ENCODE data around the gene BBS4. TPM values are rescaled to one million over a fixed set of nuclear protein-coding genes. Genes with fewer than 3 reads are reported as not detected.

The BBS4 gene
- total RNA-seq, 2 donors from 2014 or later, result 26.7 to 63.8 TPM

- H3K36me3 ChIP-seq, result peaks cover 0 to 6% of the 10 kb centered on the region in 2 donors
- no peak for DNase-seq (ENCODE audit: low spot score)
These were observed 54.2 kb downstream of the BBS4 start for GRCh38 chr15:72740219-72740618.

GRCh38 chr15:72749700-72750099 is 63.7 kb downstream of the BBS4 start:
- 95% methylated on average over 2 of the region's 2 CpGs for whole genome bisulfite sequencing
- no peaks in the 10 kb centered on the region for H3K36me3 ChIP-seq
- no peak for TF ChIP-seq POLR2A (IDR thresholded peaks at IDR 0.05)
- no peak for TF ChIP-seq CTCF (IDR thresholded peaks at IDR 0.05)
- no peak for TF ChIP-seq POLR2AphosphoS5 (IDR thresholded peaks at IDR 0.05)

More at GRCh38 chr15:72740219-72740618, 54.2 kb downstream of the BBS4 start:
- Histone ChIP-seq H3K27me3 (replicated peaks; ENCODE audit: insufficient read depth) (no peaks in the 10 kb centered on the region), H3K4me1 (replicated peaks) (no peaks in the 10 kb centered on the region), H3K27ac (no peak overlapping the region), H3K4me3 (no peak overlapping the region), H3K9me3 (no peaks in the 10 kb centered on the region)
- 94% methylated on average over 1 of the region's 1 CpG for WGBS
- TF ChIP-seq POLR2A (IDR thresholded peaks at IDR 0.05) (no peak), CTCF (IDR thresholded peaks at IDR 0.05) (no peak), POLR2AphosphoS5 (IDR thresholded peaks at IDR 0.05) (no peak)
- intact Hi-C loops (cut with DNase I), result no loop called here

DNA sequence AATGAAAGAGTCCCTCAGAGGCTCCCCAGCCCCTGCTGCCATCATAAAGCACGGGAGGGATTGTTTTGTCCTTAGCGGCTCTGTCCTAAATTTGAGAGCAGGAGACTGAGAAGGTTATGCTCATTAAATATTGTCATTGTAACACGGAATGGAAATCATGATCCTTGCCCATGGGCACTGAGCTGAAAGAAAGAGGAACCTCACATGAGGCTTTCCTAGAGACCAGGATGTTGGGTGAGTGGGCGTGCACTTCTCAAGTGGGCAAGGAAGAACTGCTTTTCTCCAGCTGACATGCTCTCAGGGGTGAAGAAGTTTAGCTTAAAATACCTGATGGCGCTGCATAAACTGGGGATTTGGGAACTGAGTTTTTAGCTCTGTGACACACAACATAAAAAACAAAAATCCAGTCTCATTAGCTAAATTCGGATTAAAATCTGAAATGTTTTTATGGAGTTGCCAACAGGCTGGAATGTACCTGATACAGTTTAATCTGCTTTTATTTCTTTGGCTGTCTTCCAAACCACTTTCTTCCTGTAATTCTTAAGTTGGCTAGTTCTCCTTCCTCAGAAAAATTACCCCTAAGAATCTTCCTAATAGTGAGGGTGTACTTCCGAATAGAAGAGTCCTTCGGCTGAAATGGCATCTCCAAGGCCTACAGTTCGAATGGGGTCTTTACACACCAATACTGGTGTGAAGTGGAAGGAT is 65.9 kb downstream of the BBS4 start:
- intact Hi-C loops (cut with DNase I), result no loop called here
- Histone ChIP-seq H3K36me3 (no peaks in the 10 kb centered on the region), H3K4me1 (replicated peaks) (no peaks in the 10 kb centered on the region), H3K27me3 (replicated peaks; ENCODE audit: insufficient read depth) (no peaks in the 10 kb centered on the region), H3K27ac (no peak overlapping the region), H3K4me3 (no peak overlapping the region), H3K9me3 (no peaks in the 10 kb centered on the region)
- WGBS, result 65% methylated on average over 9 of the region's 9 CpGs
- DNase-seq (ENCODE audit: low spot score), result no peak
- TF ChIP-seq CTCF (IDR thresholded peaks at IDR 0.05) (no peak), POLR2A (IDR thresholded peaks at IDR 0.05) (no peak), POLR2AphosphoS5 (IDR thresholded peaks at IDR 0.05) (no peak)

More at GRCh38 chr15:72749700-72750099, 63.7 kb downstream of the BBS4 start:
- intact Hi-C loops (cut with DNase I), result no loop called here
- H3K9me3 ChIP-seq, result no peaks in the 10 kb centered on the region
- no peak for DNase-seq (ENCODE audit: low spot score)
- H3K4me1 ChIP-seq (replicated peaks), result no peaks in the 10 kb centered on the region
- H3K27me3 ChIP-seq (replicated peaks; ENCODE audit: insufficient read depth), result no peaks in the 10 kb centered on the region
- H3K27ac ChIP-seq, result no peak overlapping the region
- H3K4me3 ChIP-seq, result no peak overlapping the region

- Histone ChIP-seq H3K9me3 (no peaks in the 10 kb centered on the region), H3K4me3 (no peak overlapping the region), H3K27me3 (replicated peaks; ENCODE audit: insufficient read depth) (no peaks in the 10 kb centered on the region), H3K4me1 (replicated peaks) (no peaks in the 10 kb centered on the region), H3K36me3 (no peaks in the 10 kb centered on the region), H3K27ac (no peak overlapping the region)
- intact Hi-C loops (cut with DNase I), result no loop called here
- DNase-seq (ENCODE audit: low spot score), result no peak
- TF ChIP-seq POLR2A (IDR thresholded peaks at IDR 0.05), result no peak
- no peak for TF ChIP-seq POLR2AphosphoS5 (IDR thresholded peaks at IDR 0.05)
- no peak for TF ChIP-seq CTCF (IDR thresholded peaks at IDR 0.05)
- 94% methylated on average over 6 of the region's 6 CpGs for WGBS
These were observed 68.1 kb downstream of the BBS4 start for GRCh38 chr15:72754096-72754495.

GRCh38 chr15:72758182-72758581 is 72.2 kb downstream of the BBS4 start:
- H3K4me1 ChIP-seq (replicated peaks), result no peaks in the 10 kb centered on the region
- no peaks in the 10 kb centered on the region for H3K27me3 ChIP-seq (replicated peaks; ENCODE audit: insufficient read depth)
- H3K4me3 ChIP-seq, result no peak overlapping the region
- TF ChIP-seq POLR2AphosphoS5 (IDR thresholded peaks at IDR 0.05) (no peak), POLR2A (IDR thresholded peaks at IDR 0.05) (no peak), CTCF (IDR thresholded peaks at IDR 0.05) (no peak)
- H3K27ac ChIP-seq, result no peak overlapping the region
- no peaks in the 10 kb centered on the region for H3K9me3 ChIP-seq
- intact Hi-C loops (cut with DNase I), result no loop called here
- DNase-seq (ENCODE audit: low spot score), result no peak
- 82% methylated on average over 3 of the region's 3 CpGs for WGBS
- H3K36me3 ChIP-seq, result no peaks in the 10 kb centered on the region
